Peyer's patch (tissue), 4 donors: ENCODE measurements around the gene SCAI. TPM values are rescaled to one million over a fixed set of nuclear protein-coding genes. Genes with fewer than 3 reads are reported as not detected.
"Not testable (repeated sequence)": the region's sequence is repeated elsewhere in the genome, so short reads cannot be mapped to it uniquely, and the experiment has no call there.

Experiments
- DNase-seq, 3 donors: peaks; one replicate each; pipeline ENCODE4 v3.0.0-alpha.2; 2017 to 2019
- H3K27ac ChIP-seq, 4 donors: fragments of 200-600 bp; sonication (generic); one replicate each; pipeline ENCODE4 v1.5.1; 2016 to 2019
- H3K27me3 ChIP-seq, 2 donors: fragments of 200-600 bp; sonication (generic); one replicate each; pipeline ENCODE4 v1.5.1; 2019
- H3K36me3 ChIP-seq, 3 donors: fragments of 200-600 bp; sonication (generic); one replicate each; pipeline ENCODE4 v1.5.1; 2016 to 2019
- H3K4me1 ChIP-seq, 4 donors: fragments of 200-600 bp; sonication (generic); one replicate each; pipeline ENCODE4 v1.5.1; 2016 to 2019
- H3K4me3 ChIP-seq, 4 donors: fragments of 200-600 bp; sonication (generic); 1 replicate in 3 of 4; 2 replicates in 1 of 4; pipeline ENCODE4 v1.5.1; 2016 to 2019; ENCODE audit warnings: mild to moderate bottlenecking in 1 of 4
- H3K9me3 ChIP-seq, 4 donors: fragments of 200-600 bp; sonication (generic); one replicate each; pipeline ENCODE4 v1.5.1; 2016 to 2019; ENCODE audit warnings: mild to moderate bottlenecking in 1 of 4
- POLR2A ChIP-seq, 2 donors: fragments of 450-650 bp; IDR thresholded peaks; one replicate each; pipeline ENCODE4 v1.5.1; 2017; ENCODE audit warnings: antibody characterized with exemption in 2 of 2, mild to moderate bottlenecking in 2 of 2, moderate library complexity in 2 of 2
- total RNA-seq, 4 donors: library from RNA; depleted of rRNA; stranded (reverse); fragments of >200 nt; gene quantifications; one replicate each; pipeline ENCODE4 v1.1.0, GENCODE V29; 2016
- TF ChIP-seq, protein P1 (sequence below), 6 experiments: fragments of 450-650 bp in 4 of 6; fragments of 200-600 bp in 2 of 6; sonication (generic) in 1 of 6; IDR thresholded peaks; one replicate each; pipeline ENCODE4 v1.5.1; 2017 to 2019; ENCODE audit warnings: antibody characterized with exemption in 6 of 6, mild to moderate bottlenecking in 3 of 6, moderate library complexity in 1 of 6

The SCAI gene
- total RNA-seq, 4 donors from 2014 or later = 8.7 to 32.2 (median 11.7) TPM

DNA sequence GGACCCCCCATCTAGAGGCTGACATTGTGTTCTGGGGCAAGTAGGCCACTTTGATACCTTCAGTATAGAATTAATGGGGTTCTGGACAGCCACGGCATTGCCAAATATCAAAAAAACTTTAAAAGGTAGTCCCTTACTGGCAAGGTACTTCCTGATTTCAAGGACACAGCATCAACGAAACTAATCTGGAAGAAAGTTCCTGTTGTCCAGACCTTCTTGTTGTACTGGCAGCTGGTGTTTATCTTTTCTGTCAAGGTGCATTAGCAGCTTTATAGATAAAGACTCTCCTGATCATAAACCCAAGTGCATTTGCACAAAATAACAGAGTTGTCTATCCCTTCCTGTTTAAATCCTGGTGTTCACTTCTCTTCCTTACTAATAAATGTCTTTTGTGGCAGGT, 178.7 kb downstream of the SCAI start:
- no peak for DNase-seq

DNA sequence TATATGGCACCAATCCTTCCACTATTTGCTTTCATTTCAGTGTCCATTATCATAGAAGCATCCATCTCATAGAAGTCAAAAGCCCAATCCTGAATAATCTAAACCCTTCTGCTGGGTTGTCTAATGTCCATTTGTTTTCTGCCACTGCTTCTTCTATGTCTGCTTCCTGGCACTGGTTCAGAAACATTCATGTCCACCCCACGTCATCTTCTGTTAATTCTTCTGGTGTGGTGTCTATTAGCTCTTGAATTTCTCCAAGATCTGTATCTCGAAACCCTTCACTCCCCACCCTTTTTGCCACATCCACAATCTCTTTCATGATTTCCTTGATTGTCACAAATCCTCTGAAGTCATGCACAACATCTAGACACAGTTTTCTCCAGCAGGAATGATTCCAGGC, 179.3 kb downstream of the SCAI start:
- DNase-seq = no peak
- H3K4me3 ChIP-seq = no peak overlapping the region
- no peak for TF ChIP-seq POLR2A (IDR thresholded peaks at IDR 0.05)
- TF ChIP-seq, protein P1, sequence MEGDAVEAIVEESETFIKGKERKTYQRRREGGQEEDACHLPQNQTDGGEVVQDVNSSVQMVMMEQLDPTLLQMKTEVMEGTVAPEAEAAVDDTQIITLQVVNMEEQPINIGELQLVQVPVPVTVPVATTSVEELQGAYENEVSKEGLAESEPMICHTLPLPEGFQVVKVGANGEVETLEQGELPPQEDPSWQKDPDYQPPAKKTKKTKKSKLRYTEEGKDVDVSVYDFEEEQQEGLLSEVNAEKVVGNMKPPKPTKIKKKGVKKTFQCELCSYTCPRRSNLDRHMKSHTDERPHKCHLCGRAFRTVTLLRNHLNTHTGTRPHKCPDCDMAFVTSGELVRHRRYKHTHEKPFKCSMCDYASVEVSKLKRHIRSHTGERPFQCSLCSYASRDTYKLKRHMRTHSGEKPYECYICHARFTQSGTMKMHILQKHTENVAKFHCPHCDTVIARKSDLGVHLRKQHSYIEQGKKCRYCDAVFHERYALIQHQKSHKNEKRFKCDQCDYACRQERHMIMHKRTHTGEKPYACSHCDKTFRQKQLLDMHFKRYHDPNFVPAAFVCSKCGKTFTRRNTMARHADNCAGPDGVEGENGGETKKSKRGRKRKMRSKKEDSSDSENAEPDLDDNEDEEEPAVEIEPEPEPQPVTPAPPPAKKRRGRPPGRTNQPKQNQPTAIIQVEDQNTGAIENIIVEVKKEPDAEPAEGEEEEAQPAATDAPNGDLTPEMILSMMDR (IDR thresholded peaks at IDR 0.05) = no peak
- H3K9me3 ChIP-seq = no peaks in the 10 kb centered on the region
- H3K27me3 ChIP-seq = no peaks in the 10 kb centered on the region
- H3K4me1 ChIP-seq = no peaks in the 10 kb centered on the region
- no peaks in the 10 kb centered on the region for H3K36me3 ChIP-seq
- H3K27ac ChIP-seq = no peak overlapping the region

More for the DNA sequence above, 178.7 kb downstream of the SCAI start:
- Histone ChIP-seq H3K27me3 (no peaks in the 10 kb centered on the region), H3K27ac (no peak overlapping the region), H3K36me3 (no peaks in the 10 kb centered on the region), H3K4me3 (no peak overlapping the region), H3K4me1 (no peaks in the 10 kb centered on the region), H3K9me3 (no peaks in the 10 kb centered on the region)
- TF ChIP-seq, protein P1 (IDR thresholded peaks at IDR 0.05) = no peak
- no peak for TF ChIP-seq POLR2A (IDR thresholded peaks at IDR 0.05)

DNA sequence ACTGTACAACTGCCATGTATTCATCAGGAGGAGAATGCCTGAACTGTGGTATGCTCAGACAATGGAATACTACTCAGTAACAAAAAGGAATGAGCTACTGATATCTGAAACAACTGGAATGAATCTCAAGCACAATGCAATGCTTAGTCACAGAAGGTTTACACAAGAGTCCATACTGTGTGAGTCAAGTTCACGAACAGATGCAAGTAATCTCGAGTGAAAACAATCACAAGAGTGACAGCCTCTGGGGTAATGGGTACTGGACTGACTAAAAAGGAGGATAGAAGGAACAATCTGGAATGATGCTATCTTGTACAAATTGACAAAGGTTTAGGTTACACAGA, 182.9 kb downstream of the SCAI start:
- Histone ChIP-seq H3K27ac (no peak overlapping the region), H3K4me3 (no peak overlapping the region), H3K27me3 (no peaks in the 10 kb centered on the region), H3K4me1 (no peaks in the 10 kb centered on the region), H3K36me3 (no peaks in the 10 kb centered on the region), H3K9me3 (no peaks in the 10 kb centered on the region)
- DNase-seq = no peak
- no peak for TF ChIP-seq POLR2A (IDR thresholded peaks at IDR 0.05)
- TF ChIP-seq, protein P1 (IDR thresholded peaks at IDR 0.05) = no peak

DNA sequence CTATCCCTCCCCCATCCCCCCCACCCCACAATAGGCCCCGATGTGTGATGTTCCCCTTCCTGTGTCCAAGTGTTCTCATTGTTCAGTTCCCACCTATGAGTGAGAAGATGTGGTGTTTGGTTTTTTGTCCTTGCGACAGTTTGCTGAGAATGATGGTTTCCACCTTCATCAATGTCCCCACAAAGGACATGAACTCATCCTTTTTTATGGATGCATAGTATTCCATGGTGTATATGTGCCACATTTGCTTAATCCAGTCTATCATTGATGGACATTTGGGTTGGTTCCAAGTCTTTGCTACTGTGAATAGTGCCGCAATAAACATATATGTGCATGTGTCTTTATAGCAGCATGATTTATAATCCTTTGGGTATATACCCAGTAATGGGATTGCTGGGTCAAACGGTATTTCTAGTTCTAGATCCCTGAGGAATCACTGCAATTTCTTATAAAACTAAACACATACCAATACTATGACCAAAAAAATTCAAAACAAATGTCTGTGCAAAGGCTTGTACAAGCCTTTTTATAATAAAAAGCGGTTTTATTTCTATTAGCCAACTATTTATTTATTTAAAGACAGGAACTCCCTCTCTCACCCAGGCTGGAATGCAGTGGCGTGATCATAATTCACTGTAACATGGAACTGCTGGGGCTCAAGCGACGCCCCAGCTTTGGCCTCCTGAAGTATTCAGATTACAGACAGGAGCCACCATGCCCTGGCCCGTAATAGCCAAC, 183.5 kb downstream of the SCAI start:
- not testable (repeated sequence) for H3K4me3 ChIP-seq, H3K9me3 ChIP-seq, H3K27ac ChIP-seq, H3K36me3 ChIP-seq, H3K4me1 ChIP-seq, DNase-seq, H3K27me3 ChIP-seq

DNA sequence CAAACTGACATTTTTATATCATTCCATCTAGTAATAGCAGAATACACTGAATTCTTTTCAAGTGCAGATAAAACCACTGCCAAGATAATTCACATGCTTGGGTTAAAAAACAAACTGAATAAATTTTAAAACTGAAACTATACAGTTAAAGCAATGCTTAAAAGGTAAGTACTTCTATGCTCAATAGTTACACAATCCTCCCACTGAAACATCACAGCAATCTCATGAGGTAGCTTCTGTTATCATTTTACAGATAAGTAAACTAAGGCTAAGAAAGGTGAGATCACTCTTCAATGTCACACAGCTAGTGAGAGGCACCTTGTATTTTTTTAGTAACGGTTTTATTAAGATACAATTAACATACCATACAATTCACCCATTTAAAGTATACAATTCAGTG, 189.1 kb downstream of the SCAI start:
- H3K27me3 ChIP-seq = no peaks in the 10 kb centered on the region
- TF ChIP-seq, protein P1 (IDR thresholded peaks at IDR 0.05) = no peak
- TF ChIP-seq POLR2A (IDR thresholded peaks at IDR 0.05) = no peak

DNA sequence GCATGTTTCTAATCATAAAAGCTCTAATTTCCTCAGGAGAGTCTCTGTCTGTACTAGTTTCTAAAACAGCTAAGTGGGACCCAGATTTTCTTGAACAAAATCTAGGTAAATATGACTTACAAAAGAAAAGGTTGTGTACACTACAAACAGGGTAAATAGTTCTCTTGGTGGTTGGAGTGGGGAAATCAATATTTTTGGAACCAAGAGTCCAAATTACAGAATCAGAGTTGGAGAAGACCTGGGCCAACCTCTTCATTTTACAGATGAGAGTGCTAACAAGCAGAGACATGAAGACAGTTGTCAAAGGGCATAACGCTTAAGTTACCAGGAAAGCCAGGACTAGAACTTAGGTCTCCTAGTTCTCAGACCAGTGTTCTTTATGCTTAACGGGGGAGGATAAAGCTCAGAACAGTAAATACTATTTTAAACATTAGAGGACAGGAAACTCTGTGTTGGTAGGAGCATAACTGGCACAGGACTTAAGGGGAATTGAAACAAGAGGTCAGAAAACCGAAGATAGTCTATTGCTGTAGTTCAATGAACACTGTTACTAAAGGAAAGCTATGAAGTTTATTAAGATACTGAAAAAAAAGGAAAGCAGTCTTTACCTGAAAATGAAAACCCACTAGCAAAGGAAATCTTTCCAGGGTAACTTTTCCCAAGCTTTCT, 193.1 kb downstream of the SCAI start:
- no peaks in the 10 kb centered on the region for H3K27me3 ChIP-seq
- H3K27ac ChIP-seq = no peak overlapping the region
- no peak for DNase-seq
- H3K4me3 ChIP-seq = no peak overlapping the region
- H3K4me1 ChIP-seq = no peaks in the 10 kb centered on the region
- TF ChIP-seq, protein P1 (IDR thresholded peaks at IDR 0.05) = no peak
- no peak for TF ChIP-seq POLR2A (IDR thresholded peaks at IDR 0.05)
- no peaks in the 10 kb centered on the region for H3K36me3 ChIP-seq
- no peaks in the 10 kb centered on the region for H3K9me3 ChIP-seq

More for the DNA sequence above, 189.1 kb downstream of the SCAI start:
- no peaks in the 10 kb centered on the region for H3K9me3 ChIP-seq
- DNase-seq = no peak
- H3K36me3 ChIP-seq = no peaks in the 10 kb centered on the region
- H3K4me1 ChIP-seq = no peaks in the 10 kb centered on the region
- H3K27ac ChIP-seq = no peak overlapping the region
- no peak overlapping the region for H3K4me3 ChIP-seq
